ENCODE data around the gene SIX4.

The SIX4 gene

GRCh38 chr14:60721326-60722106, 2.6 kb downstream of the SIX4 start:
- DNase-seq, result peak; percentile 34

GRCh38 chr14:60720962-60721325, 3.2 kb downstream of the SIX4 start:
- DNase-seq, result no peak

DNA sequence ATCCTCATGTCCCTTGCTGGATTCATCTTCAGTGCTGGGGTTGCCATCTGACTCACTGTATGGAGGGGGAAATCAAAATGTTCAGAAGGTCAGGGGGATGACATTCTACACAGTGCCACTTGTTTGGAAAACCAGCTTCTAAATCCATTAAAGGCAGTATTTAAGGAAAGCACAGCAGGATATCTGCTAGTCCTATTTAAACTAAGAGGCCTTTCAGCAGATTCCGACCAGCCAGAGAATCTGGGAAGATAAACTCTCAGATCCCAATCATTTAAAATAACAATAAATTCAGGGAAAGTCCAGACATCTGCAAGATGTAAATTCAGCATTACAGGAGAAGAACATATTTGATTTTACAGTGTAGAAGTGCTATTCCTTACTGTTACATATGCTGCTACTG, 3.8 kb downstream of the SIX4 start:
- no peak for DNase-seq

- DNase-seq, result no peak
These were observed 10.6 kb downstream of the SIX4 start for GRCh38 chr14:60713513-60713912.

DNA sequence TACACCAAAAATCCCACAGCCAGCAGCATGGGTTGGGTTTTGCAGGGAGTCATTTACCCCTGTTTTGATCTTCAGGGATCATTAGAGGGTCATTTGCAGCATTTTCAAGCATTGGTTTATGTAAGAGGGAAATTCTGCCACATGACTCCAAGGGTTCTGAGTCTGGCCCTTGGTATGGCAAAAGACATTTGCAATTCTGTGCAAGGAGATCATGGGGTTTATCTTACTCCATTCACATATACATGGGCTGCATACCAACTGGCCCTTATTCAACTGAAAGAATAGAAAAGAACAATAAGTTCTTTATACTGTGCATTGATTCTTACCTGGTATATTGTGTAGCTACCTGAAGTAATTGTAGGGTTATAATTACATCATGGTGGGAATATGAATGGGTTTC, 13.7 kb downstream of the SIX4 start:
- DNase-seq, result peak; percentile 4

DNA sequence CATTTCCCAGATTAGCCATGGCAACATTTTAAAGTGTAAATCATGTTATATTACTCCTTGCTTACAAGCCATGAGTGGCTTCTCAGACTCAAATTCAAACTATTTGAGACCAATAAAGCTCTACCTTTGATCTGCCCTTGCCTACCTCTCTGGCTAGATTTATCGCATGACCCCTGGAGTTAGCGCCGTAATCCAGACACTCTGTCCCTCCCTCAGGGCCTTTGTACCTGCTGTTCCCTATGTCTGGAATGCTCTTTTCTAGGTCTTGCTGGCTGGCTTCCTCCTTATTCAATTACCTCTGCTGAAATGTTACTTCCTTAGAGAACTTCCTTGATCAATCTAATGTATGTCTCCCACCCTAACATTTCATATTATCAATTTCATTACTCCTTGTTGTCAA, 16.3 kb downstream of the SIX4 start:
- no peak for DNase-seq

GRCh38 chr14:60705100-60705499, 19.1 kb downstream of the SIX4 start:
- no peak for DNase-seq

GRCh38 chr14:60700598-60700997, 23.6 kb downstream of the SIX4 start:
- no peak for DNase-seq

DNA sequence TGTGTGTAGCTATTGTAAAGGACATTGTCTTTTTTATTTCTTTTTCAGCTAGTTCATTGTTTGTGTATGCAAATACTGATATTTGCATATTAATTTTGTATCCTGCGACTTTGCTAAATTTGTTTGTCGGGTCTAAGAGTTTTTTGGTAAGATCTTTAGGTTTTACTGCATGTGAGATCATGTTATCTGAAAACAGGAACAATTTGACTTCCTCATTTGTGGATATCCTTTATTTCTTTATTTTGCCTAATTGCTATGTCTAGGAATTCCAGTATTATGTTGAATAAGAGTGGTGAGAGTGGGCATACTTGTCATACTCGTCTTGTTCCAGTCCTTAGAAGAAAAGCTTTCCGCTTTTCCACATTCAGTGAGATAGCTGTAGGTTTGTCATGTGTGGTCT, 28.8 kb downstream of the SIX4 start:
- DNase-seq, result no peak

GRCh38 chr14:60691383-60692113, 32.6 kb downstream of the SIX4 start:
- DNase-seq, result no peak

- peak; percentile 35 for DNase-seq
These were observed 37.3 kb downstream of the SIX4 start for GRCh38 chr14:60686865-60687264.

- DNase-seq, result no peak
These were observed 39.9 kb downstream of the SIX4 start for GRCh38 chr14:60684203-60684602.

DNA sequence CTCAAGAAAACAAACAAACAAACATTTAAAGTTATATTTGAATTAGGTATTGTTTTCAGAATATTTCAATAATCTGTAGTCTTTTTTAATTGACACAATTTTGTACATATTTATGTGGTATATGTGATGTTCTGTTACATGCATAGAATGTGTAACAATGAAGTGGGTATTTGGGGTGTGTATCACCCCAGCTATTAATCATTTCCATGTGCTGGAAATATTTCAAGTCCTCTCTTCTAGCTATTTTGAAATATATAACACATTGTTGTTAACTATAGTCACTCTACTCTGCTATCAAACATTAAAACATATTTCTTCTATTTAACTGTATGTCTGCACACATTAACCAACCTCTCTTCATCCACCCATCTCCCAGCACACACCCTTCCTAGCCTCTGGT, 42.9 kb downstream of the SIX4 start:
- DNase-seq, result no peak

DNA sequence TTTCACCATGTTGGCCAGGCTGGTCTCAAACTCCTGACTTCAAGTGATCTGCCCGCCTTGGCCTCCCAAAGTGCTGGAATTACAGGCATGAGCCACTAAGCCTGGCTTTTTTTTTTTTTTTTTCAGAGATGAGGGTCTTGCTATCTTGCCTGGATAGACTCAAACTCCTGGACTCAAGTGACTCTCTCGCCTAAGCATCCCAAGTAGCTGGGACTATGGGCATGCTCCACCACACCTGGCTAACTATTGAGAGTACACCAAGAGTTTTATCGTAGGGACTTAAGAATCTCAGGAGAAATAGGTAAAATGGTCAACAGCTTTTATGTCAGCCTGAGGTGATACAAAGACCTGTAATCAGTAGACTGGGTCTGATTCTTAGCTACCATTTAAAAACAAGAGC, 43.6 kb downstream of the SIX4 start:
- no peak for DNase-seq

GRCh38 chr14:60679566-60680258, 44.4 kb downstream of the SIX4 start:
- no peak for DNase-seq

GRCh38 chr14:60677701-60678100, 46.5 kb downstream of the SIX4 start:
- no peak for DNase-seq

GRCh38 chr14:60670989-60671388, 53.2 kb downstream of the SIX4 start:
- DNase-seq, result no peak

- DNase-seq, result no peak
These were observed 55.6 kb downstream of the SIX4 start for GRCh38 chr14:60668431-60669112.

GRCh38 chr14:60665177-60665550, 59.0 kb downstream of the SIX4 start:
- DNase-seq, result peak; percentile 74

DNA sequence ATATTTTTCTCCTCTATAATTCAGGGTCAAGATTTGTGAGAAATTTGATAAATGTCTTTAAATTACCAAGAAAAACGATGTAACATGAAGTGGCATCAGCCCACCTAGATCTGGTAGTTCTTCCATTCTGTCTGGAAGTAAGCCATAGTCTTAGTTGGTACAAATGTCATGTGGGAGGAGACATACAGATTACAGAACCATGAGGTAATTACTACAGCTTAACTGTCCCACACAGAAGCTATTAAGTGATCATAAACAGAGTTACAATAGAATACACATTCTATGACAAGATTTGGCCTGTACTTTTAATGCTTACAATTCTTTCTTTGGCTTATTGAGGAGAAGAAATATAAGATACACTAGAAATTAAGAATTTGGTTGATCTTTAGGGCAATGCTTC, 61.2 kb downstream of the SIX4 start:
- no peak for DNase-seq

DNA sequence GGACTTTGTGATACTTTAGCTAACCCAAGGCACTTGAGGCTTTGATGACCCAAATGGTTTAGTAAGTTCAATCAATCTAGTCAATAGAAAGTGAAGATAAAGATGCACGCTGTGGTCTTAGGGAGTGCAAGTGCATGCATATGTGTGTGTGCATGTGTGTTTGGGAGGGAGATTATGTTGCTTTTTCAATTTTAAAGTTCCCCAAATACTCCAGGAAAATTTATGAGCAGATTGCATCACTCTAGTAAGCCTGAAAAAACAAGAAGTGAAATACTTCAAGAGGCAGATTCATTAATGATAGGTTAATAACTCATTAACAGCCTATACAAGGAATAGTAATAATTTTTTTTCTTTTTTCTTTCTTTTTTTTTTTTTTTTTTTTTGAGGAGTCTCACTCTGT, 62.4 kb downstream of the SIX4 start:
- no peak for DNase-seq

All from COR-L47 (cell line).